NT2/D1 (cell line): Measurements from ENCODE around the gene SLC9A9.

ENCODE experiments used
- SUZ12 ChIP-seq: IDR thresholded peaks from 2 replicates; pipeline ENCODE4 v1.6.1; 2011; ENCODE audit not compliant: insufficient read length, insufficient read depth; ENCODE audit errors: extremely low read depth
- YY1 ChIP-seq: IDR thresholded peaks from 2 replicates; pipeline ENCODE4 v1.6.1; 2011; ENCODE audit not compliant: insufficient read length, insufficient read depth

DNA sequence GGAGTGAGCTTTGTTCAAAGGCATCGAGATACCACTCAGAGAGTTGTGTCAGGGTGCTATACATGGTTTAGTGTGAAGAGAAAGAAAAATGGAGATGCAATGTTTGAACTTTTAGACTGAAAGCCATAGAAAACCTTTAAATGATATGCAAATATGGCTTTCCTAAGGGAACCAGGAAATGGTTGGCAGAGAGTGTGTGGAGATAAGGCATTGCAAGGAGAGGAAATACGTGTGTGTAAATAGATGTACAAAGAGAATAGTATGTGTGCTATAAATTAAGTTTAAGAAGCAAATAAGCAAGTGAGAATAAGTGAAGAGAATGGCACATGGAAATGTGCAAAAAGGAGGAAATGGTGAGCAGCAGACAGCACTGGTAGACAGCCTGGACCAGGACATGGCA is 198.1 kb downstream of the SLC9A9 start:
- TF ChIP-seq SUZ12 = no peak
- no peak for TF ChIP-seq YY1
